Astrocyte (in vitro differentiated cells and primary cell): ENCODE results near the gene ACCSL. TPM values are rescaled to one million over a fixed set of nuclear protein-coding genes. Genes with fewer than 3 reads are reported as not detected.

Experiments
- DNase-seq: peaks from one replicate; pipeline ENCODE4 v3.0.0-alpha.2; 2010; ENCODE audit warnings: low read depth
- FAIRE-seq: peaks from 2 replicates; lab custom pipeline; 2011; peaks lifted over from hg19 to GRCh38; lab: Jason Lieb, UNC
- H2AFZ ChIP-seq: 2 replicates; pipeline ENCODE4 v1.6.0; 2012; ENCODE audit warnings: low read depth, low read length, inconsistent platforms
- H3K27ac ChIP-seq: 2 replicates; pipeline ENCODE4 v1.5.1; 2011; ENCODE audit warnings: low read depth, low read length, inconsistent platforms
- H3K27me3 ChIP-seq: 2 replicates; pipeline ENCODE4 v1.6.0; 2011; ENCODE audit warnings: low read length, inconsistent platforms; ENCODE audit not compliant: insufficient read depth
- H3K36me3 ChIP-seq: 2 replicates; pipeline ENCODE4 v1.5.1; 2011; ENCODE audit warnings: low read length, inconsistent platforms; ENCODE audit not compliant: insufficient read depth
- H3K4me1 ChIP-seq: 2 replicates; pipeline ENCODE4 v1.5.1; 2011; ENCODE audit warnings: low read length, inconsistent platforms; ENCODE audit not compliant: insufficient read depth
- H3K4me2 ChIP-seq: 2 replicates; pipeline ENCODE4 v1.6.0; 2012; ENCODE audit warnings: low read length, inconsistent platforms
- H3K4me3 ChIP-seq: 2 replicates; pipeline ENCODE4 v1.5.1; 2011; ENCODE audit warnings: low read depth, mild to moderate bottlenecking, low read length, inconsistent platforms; ENCODE audit not compliant: insufficient read depth
- H3K79me2 ChIP-seq: 2 replicates; pipeline ENCODE4 v1.6.0; 2012; ENCODE audit warnings: mild to moderate bottlenecking, low read length, inconsistent platforms; ENCODE audit not compliant: insufficient read depth
- H3K9ac ChIP-seq: 2 replicates; pipeline ENCODE4 v1.6.0; 2012; ENCODE audit warnings: mild to moderate bottlenecking, low read length, inconsistent platforms
- H3K9me3 ChIP-seq: 2 replicates; pipeline ENCODE4 v1.5.1; 2012; ENCODE audit warnings: low read depth, mild to moderate bottlenecking, low read length, inconsistent platforms; ENCODE audit not compliant: insufficient read depth
- H4K20me1 ChIP-seq: 2 replicates; pipeline ENCODE4 v1.6.0; 2012; ENCODE audit warnings: low read length, inconsistent platforms; ENCODE audit not compliant: insufficient read depth
- H3K27ac Mint-ChIP-seq: one replicate; pipeline ENCODE4 v1.8.0; 2021; ENCODE audit warnings: mild to moderate bottlenecking, mixed read lengths; ENCODE audit not compliant: unreplicated experiment
- H3K27me3 Mint-ChIP-seq: one replicate; pipeline ENCODE4 v1.8.0; 2021; ENCODE audit warnings: low read depth, mixed read lengths; ENCODE audit not compliant: unreplicated experiment
- H3K36me3 Mint-ChIP-seq: one replicate; pipeline ENCODE4 v1.8.0; 2021; ENCODE audit warnings: low read depth, mixed read lengths; ENCODE audit not compliant: unreplicated experiment
- H3K4me1 Mint-ChIP-seq: one replicate; pipeline ENCODE4 v1.8.0; 2021; ENCODE audit warnings: low read depth, mixed read lengths; ENCODE audit not compliant: unreplicated experiment
- H3K4me3 Mint-ChIP-seq: one replicate; pipeline ENCODE4 v1.8.0; 2021; ENCODE audit warnings: mild to moderate bottlenecking, moderate library complexity, mixed read lengths; ENCODE audit not compliant: unreplicated experiment
- H3K9me3 Mint-ChIP-seq: one replicate; pipeline ENCODE4 v1.8.0; 2021; ENCODE audit warnings: mild to moderate bottlenecking, mixed read lengths; ENCODE audit not compliant: unreplicated experiment
- EZH2 ChIP-seq: IDR thresholded peaks from 2 replicates; pipeline ENCODE4 v1.6.1; 2012; ENCODE audit warnings: mild to moderate bottlenecking, low read length, inconsistent platforms; ENCODE audit not compliant: insufficient read depth
- total RNA-seq: library from RNA; stranded (reverse); gene quantifications from 2 replicates; pipeline ENCODE4 v1.2.1, GENCODE V29; 2021
- TF ChIP-seq, protein P1 (sequence below): IDR thresholded peaks from 2 replicates; pipeline ENCODE4 v1.5.1; 2011; ENCODE audit warnings: low read depth, mild to moderate bottlenecking, inconsistent platforms, low read length, moderate library complexity; ENCODE audit not compliant: insufficient read depth

ACCSL gene
- total RNA-seq, 1 donor from 2014 or later: not detected

- peaks cover 7% of the 10 kb centered on the region for H3K4me1 ChIP-seq
- peaks cover 3% of the 10 kb centered on the region for H3K4me1 Mint-ChIP-seq
- FAIRE-seq (no peak), DNase-seq (peak; percentile 52)
- H3K4me2 ChIP-seq: peak within 1 kb of the TSS; percentile 96
- peak within 1 kb of the TSS; percentile 75 for H3K4me3 ChIP-seq
- no peaks in the 10 kb centered on the region for H3K27me3 Mint-ChIP-seq
- H4K20me1 ChIP-seq: peaks cover 32% of the 10 kb centered on the region
- H3K9me3 ChIP-seq: no peaks in the 10 kb centered on the region
- no peaks in the 10 kb centered on the region for H3K9me3 Mint-ChIP-seq
- peak within 1 kb of the TSS; percentile 61 for H3K27ac ChIP-seq
- no peaks in the 10 kb centered on the region for H3K36me3 ChIP-seq
- peaks cover 34% of the 10 kb centered on the region for H3K79me2 ChIP-seq
- peaks cover 3% of the 10 kb centered on the region for H3K36me3 Mint-ChIP-seq
- H3K27me3 ChIP-seq: peaks cover 4% of the 10 kb centered on the region
- peak within 1 kb of the TSS; percentile 87 for H3K9ac ChIP-seq
- H3K4me3 Mint-ChIP-seq: peak within 1 kb of the TSS; percentile 92
- H3K27ac Mint-ChIP-seq: no peak within 1 kb of the TSS
- peak within 1 kb of the TSS; percentile 74 for H2AFZ ChIP-seq
- TF ChIP-seq, protein P1, sequence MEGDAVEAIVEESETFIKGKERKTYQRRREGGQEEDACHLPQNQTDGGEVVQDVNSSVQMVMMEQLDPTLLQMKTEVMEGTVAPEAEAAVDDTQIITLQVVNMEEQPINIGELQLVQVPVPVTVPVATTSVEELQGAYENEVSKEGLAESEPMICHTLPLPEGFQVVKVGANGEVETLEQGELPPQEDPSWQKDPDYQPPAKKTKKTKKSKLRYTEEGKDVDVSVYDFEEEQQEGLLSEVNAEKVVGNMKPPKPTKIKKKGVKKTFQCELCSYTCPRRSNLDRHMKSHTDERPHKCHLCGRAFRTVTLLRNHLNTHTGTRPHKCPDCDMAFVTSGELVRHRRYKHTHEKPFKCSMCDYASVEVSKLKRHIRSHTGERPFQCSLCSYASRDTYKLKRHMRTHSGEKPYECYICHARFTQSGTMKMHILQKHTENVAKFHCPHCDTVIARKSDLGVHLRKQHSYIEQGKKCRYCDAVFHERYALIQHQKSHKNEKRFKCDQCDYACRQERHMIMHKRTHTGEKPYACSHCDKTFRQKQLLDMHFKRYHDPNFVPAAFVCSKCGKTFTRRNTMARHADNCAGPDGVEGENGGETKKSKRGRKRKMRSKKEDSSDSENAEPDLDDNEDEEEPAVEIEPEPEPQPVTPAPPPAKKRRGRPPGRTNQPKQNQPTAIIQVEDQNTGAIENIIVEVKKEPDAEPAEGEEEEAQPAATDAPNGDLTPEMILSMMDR: peak; percentile 66
- no peak for TF ChIP-seq EZH2
Measured at GRCh38 chr11:44095506-44096359, 48.0 kb downstream of the ACCSL start, which contains the start of gene EXT2. EXT2 (plus strand) TSS chr11:44095678; CDS start chr11:44107713, 12,035 bp downstream.

DNA sequence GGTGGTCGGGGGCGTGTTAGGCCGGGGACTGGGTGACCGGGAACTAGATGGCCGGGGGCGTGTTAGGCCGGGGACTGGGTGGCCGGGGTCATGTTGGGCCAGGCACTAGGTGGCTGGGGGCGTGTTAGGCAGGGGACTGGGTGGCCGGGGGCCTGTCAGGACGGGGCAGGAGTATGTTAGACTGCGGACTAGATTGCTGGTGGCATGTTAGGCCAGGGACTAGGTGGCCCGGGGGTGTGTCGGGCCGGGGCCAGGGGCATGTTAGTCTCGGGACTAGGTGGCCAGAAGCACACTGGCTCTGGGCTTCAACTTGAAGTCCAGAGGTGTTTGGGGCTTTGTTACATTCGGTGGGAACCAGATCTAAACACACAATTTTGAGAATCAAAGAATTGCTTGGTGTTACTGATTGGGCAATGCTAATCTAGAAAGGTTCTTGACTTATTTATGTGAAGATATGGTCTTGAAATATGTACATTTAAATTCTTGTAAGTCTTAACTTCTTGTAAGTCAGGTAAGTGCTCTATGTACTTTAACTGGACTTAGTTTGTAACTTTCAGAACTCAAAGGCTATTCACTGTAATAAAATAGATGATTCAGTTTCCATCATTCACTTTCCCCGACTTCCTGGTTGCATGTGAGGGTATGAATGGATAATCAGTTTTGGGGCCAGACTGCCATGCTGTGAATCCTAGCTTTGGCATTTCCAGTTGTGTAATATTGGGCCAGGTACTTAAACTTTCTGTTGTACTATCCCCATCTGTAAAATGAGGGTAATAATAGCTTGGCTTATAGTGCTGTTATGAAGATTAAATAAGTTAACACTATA is 48.8 kb downstream of the ACCSL start:
- H2AFZ ChIP-seq: peak overlapping the region; percentile 74
- H3K9ac ChIP-seq: peak overlapping the region; percentile 87
- H3K4me1 ChIP-seq: peaks cover 7% of the 10 kb centered on the region
- H3K4me3 Mint-ChIP-seq: peak overlapping the region; percentile 92
- H3K4me3 ChIP-seq: peak overlapping the region; percentile 75
- TF ChIP-seq, protein P1: no peak
- no peak for TF ChIP-seq EZH2
- H3K27ac Mint-ChIP-seq: no peak overlapping the region
- peak overlapping the region; percentile 96 for H3K4me2 ChIP-seq
- no peak for FAIRE-seq
- H3K27ac ChIP-seq: no peak overlapping the region
- H3K36me3 ChIP-seq: no peaks in the 10 kb centered on the region
- H3K9me3 Mint-ChIP-seq: no peaks in the 10 kb centered on the region
- peak; percentile 36 for DNase-seq
- peaks cover 41% of the 10 kb centered on the region for H4K20me1 ChIP-seq
- H3K4me1 Mint-ChIP-seq: peaks cover 3% of the 10 kb centered on the region
- no peaks in the 10 kb centered on the region for H3K27me3 ChIP-seq
- H3K9me3 ChIP-seq: no peaks in the 10 kb centered on the region
- H3K79me2 ChIP-seq: peaks cover 42% of the 10 kb centered on the region
- no peaks in the 10 kb centered on the region for H3K27me3 Mint-ChIP-seq
- H3K36me3 Mint-ChIP-seq: peaks cover 4% of the 10 kb centered on the region
